ENCODE data around the gene CIAO1.

Gene CIAO1

GRCh38 chr2:96305091-96305978, 39.3 kb downstream of the CIAO1 start, which contains the start of gene SNRNP200:
Gene SNRNP200 (minus strand): TSS chr2:96305546. CDS start chr2:96305437, 109 bp downstream.
- H3K9me3 ChIP-seq = no peaks in the 10 kb centered on the region
- TF ChIP-seq, protein P1, sequence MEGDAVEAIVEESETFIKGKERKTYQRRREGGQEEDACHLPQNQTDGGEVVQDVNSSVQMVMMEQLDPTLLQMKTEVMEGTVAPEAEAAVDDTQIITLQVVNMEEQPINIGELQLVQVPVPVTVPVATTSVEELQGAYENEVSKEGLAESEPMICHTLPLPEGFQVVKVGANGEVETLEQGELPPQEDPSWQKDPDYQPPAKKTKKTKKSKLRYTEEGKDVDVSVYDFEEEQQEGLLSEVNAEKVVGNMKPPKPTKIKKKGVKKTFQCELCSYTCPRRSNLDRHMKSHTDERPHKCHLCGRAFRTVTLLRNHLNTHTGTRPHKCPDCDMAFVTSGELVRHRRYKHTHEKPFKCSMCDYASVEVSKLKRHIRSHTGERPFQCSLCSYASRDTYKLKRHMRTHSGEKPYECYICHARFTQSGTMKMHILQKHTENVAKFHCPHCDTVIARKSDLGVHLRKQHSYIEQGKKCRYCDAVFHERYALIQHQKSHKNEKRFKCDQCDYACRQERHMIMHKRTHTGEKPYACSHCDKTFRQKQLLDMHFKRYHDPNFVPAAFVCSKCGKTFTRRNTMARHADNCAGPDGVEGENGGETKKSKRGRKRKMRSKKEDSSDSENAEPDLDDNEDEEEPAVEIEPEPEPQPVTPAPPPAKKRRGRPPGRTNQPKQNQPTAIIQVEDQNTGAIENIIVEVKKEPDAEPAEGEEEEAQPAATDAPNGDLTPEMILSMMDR (IDR thresholded peaks at IDR 0.05; ENCODE audit: low read depth, low read length) = no peak
- no peaks in the 10 kb centered on the region for H3K27me3 ChIP-seq
- no peaks in the 10 kb centered on the region; the same call in 1 of the 2 replicates for H3K4me1 ChIP-seq
- peak; percentile 84 for DNase-seq
- H3K4me3 ChIP-seq (ENCODE audit: low read depth, low read length) = peak within 1 kb of the TSS; percentile 97
- H3K36me3 ChIP-seq = peaks cover 31% of the 10 kb centered on the region

GRCh38 chr2:96305979-96306308, 39.9 kb downstream of the CIAO1 start:
- Histone ChIP-seq H3K9me3 (no peaks in the 10 kb centered on the region), H3K4me3 (ENCODE audit: low read depth, low read length) (peak overlapping the region; percentile 97), H3K27me3 (no peaks in the 10 kb centered on the region), H3K36me3 (peaks cover 28% of the 10 kb centered on the region), H3K4me1 (no peaks in the 10 kb centered on the region; the same call in 1 of the 2 replicates)
- DNase-seq = no peak
- TF ChIP-seq, protein P1 (IDR thresholded peaks at IDR 0.05; ENCODE audit: low read depth, low read length) = no peak

GRCh38 chr2:96306370-96306769, 40.3 kb downstream of the CIAO1 start:
- Histone ChIP-seq H3K36me3 (peaks cover 24% of the 10 kb centered on the region), H3K4me1 (no peaks in the 10 kb centered on the region; the same call in 1 of the 2 replicates), H3K27me3 (no peaks in the 10 kb centered on the region), H3K9me3 (no peaks in the 10 kb centered on the region), H3K4me3 (ENCODE audit: low read depth, low read length) (peak overlapping the region; percentile 97)
- DNase-seq = no peak
- TF ChIP-seq, protein P1 (IDR thresholded peaks at IDR 0.05; ENCODE audit: low read depth, low read length) = no peak

GRCh38 chr2:96308248-96308647, 42.2 kb downstream of the CIAO1 start:
- H3K27me3 ChIP-seq = no peaks in the 10 kb centered on the region
- TF ChIP-seq, protein P1 (IDR thresholded peaks at IDR 0.05; ENCODE audit: low read depth, low read length) = no peak
- no peaks in the 10 kb centered on the region for H3K9me3 ChIP-seq
- H3K36me3 ChIP-seq = peaks cover 5% of the 10 kb centered on the region
- no peaks in the 10 kb centered on the region; the same call in 1 of the 2 replicates for H3K4me1 ChIP-seq
- no peak for DNase-seq
- no peak overlapping the region for H3K4me3 ChIP-seq (ENCODE audit: low read depth, low read length)

DNA sequence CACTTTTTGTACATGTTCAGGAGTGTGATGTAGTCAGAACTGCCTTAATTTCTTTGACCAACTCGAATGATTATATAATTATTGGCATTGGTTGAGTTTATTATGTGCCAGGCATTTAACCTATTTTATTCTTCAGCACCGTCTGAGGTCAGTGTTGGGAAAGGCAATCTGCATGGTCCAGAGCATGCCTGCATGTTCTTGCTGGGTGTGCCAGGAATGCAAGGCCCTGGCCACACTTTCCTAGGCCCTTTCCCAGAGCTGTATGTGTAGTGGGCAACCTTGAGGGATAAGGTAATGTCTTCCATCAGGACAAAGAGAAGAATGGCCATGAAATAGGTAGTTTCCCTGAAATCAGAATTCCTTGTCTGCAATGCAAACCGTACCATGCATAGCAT, 49.0 kb downstream of the CIAO1 start:
- TF ChIP-seq, protein P1 (IDR thresholded peaks at IDR 0.05; ENCODE audit: low read depth, low read length) = no peak
- H3K36me3 ChIP-seq = no peaks in the 10 kb centered on the region
- DNase-seq = no peak
- no peaks in the 10 kb centered on the region for H3K9me3 ChIP-seq
- no peaks in the 10 kb centered on the region; the same call in 1 of the 2 replicates for H3K4me1 ChIP-seq
- H3K27me3 ChIP-seq = no peaks in the 10 kb centered on the region
- H3K4me3 ChIP-seq (ENCODE audit: low read depth, low read length) = no peak overlapping the region

Measured in BE2C (cell line).